HG03439 (cell line): ENCODE results near the gene MRC1.

Source experiments
- ATAC-seq: cut with Tn5 transposase; IDR thresholded peaks from one replicate; pipeline ENCODE4 v1.9.1; 2021; ENCODE audit warnings: mild to moderate bottlenecking, moderate library complexity; ENCODE audit not compliant: unreplicated experiment

MRC1 gene

GRCh38 chr10:17808971-17809841, at the start of gene MRC1:
TSS of gene MRC1 (plus strand) at chr10:17809348. CDS start at chr10:17809466, 118 bp downstream.
- ATAC-seq, result no peak

- no peak for ATAC-seq
Measured at GRCh38 chr10:17764142-17764541, 45.0 kb upstream of the MRC1 start.

DNA sequence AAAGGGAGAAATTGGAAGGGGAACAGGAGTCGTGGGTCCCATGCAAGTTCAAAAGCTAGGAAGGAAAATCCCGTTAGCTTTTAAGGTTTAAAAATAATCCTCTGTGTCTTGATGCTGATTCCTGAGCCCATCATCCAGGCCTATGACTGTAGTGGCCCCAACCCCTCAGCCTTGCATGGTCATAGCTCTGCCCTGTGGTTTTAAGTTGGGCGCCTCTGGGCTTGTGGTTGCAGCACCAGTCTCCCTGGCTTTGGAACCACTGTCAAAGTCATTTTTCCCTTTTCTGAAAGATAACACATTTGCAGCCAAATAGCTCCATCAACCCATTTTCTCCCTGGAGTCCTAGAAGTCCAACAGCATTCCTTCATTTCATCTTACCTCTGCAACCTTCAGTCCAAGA, 43.5 kb upstream of the MRC1 start:
- ATAC-seq, result no peak

DNA sequence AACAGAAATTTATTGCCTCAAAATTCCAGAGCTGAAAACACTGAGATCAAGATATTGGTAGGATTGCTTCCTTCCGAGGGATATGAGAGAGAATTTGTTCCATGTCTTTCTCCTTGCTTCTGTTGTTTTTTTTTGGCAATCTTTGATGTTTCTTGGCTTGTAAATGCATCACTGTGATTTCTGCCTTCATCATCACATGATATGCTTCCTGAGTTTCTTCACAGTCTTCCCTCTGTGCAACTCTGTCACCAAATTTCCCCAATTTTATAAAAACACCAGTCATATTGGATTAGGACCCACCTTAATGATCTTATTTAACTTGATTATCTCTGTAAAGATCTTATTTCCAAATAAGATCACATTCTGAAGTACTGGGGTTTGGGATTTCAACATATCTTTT, 42.4 kb upstream of the MRC1 start:
- no peak for ATAC-seq

- ATAC-seq, result no peak
Measured at GRCh38 chr10:17768496-17768895, 40.7 kb upstream of the MRC1 start.

GRCh38 chr10:17768957-17769356, 40.2 kb upstream of the MRC1 start:
- no peak for ATAC-seq

- ATAC-seq, result no peak
Measured at GRCh38 chr10:17771017-17771416, 38.1 kb upstream of the MRC1 start.

GRCh38 chr10:17779784-17780183, 29.4 kb upstream of the MRC1 start:
- ATAC-seq, result no peak

- no peak for ATAC-seq
Measured at GRCh38 chr10:17780727-17781126, 28.4 kb upstream of the MRC1 start.

- ATAC-seq, result no peak
Measured at GRCh38 chr10:17781856-17782255, 27.3 kb upstream of the MRC1 start.

DNA sequence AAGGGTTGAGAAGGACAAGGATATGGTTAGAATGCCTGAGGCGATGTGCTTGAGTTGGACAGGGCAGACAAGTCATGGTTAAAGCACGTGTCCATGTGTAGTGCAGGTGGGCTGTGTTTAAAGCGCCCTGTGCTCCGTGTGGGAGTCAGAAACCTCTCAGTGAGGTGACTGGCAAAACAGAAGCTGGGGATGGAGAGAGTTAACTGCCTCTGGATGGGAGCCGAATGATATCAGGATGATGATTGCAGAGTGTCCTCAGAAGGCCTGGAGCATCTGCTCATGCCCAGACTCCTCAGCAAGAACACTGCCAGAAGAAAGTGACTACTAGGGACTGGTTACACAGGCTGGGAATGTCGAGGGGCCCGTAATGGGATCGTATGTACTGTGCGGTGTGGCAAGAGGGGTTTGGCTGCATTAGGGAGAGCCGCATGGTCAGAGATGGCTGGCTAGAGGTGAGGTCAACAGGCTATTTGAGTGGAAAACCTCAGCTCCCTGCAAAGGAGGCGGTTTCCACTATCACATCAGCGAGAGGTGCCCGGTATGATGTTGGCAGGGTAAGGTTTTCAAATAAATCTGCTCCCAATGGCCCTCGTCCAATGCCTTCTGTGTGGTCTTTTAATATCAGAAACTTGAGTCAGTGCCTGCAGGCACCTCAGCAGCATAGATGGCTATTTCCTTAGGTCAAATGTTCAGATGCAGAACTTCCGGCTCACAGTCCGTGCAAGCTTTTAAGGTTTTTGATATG, 26.1 kb upstream of the MRC1 start:
- ATAC-seq, result no peak

- ATAC-seq, result no peak
Measured at GRCh38 chr10:17783751-17784150, 25.4 kb upstream of the MRC1 start.

DNA sequence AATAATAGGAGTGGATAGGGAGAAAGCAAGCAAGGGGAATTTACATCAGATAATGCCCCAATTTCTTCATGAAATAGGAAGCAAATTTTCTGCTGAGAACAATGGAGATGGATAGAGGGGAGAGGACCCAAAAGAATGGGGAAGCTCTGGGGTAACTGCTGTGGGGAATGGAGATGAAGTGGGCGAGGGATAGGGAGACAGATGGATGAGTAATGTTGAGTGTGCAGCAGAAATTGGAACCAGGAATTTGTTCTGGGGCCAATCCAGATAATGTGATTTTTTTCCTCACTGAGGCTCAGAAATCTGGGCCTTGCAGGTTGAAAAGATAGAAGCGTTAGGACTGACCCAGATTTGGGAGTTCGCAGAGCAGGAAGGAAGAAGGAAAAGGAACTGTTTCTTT, 24.5 kb upstream of the MRC1 start:
- ATAC-seq, result no peak

GRCh38 chr10:17785276-17785930, 23.7 kb upstream of the MRC1 start:
- ATAC-seq, result no peak

GRCh38 chr10:17787087-17787961, 21.8 kb upstream of the MRC1 start:
- no peak for ATAC-seq

GRCh38 chr10:17788646-17789045, 20.5 kb upstream of the MRC1 start:
- ATAC-seq, result no peak

DNA sequence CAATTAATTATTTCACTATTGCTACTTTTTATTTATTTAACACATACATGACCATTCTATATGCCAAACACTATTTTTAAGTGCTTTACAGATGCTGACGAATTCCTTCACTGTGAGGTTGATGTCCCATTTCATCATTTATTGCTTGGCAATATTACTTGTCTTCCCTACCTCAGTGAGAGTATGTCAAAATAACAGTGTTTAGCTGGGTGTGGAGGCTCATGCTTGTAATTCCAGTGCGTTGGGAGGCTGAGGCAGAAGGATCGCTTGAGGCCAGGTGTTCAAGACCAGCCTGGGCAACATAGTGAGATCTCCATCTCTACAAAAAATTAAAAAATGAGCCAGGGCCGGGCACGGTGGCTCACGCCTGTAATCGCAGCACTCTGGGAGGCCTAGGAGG, 19.8 kb upstream of the MRC1 start:
- ATAC-seq, result no peak

GRCh38 chr10:17790651-17791050, 18.5 kb upstream of the MRC1 start:
- ATAC-seq, result no peak

DNA sequence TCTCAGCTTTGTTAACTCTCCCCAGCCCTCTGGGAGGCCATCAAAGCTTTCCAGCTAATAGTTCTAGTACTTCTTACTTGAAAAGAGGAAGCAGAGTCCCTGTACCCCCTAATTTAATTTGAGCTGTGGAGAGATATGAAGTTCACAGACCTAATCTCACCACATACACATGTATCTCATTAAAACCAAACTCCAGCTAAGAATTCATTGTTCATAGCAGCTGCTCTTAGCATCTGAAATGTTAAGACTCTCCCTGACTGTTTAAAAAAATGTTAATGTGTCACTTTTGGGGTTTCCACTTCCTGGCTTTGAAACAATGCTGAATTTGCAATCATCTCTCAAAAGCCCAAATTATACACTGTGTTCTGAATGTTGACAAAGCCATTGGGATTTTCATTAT, 16.2 kb upstream of the MRC1 start:
- ATAC-seq, result no peak

DNA sequence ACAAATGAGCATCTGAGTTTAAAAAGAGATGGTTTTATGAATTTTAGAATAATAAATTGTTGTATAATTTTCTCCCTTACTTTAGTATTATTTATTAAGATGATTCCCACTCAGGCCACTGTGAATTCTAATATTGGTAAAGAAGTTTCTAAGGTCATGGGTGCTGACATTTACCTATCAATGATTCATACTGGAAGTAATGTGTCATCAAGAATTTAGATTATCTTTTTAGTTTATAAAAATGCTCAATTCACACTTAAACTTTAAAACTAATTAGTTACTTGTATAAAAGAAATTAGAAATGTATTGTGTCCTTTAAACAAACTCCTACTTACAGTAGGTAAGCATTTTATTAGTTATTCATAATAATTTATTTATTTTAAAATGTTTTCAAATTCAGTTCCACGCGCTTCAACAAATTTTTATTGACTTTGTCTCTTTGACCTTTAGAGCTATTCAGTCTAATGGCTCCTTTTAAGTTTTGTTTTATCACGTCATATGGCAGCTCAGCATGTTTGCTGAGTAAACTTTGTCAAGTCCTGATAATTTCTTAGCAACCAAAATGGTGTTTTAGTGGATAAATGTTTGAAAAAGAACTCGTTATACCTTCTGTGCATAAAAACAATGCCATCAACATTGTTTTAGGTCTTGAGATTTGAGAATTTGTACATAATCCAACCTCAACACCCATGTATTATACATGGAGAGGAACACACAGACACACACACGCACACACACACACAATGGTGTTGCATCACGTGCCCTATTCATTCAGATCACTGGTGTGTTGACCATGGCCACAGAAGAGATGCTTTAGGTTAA, 15.1 kb upstream of the MRC1 start:
- no peak for ATAC-seq
